Lung (tissue), 12 donors: ENCODE measurements around the gene SPATA32. TPM values are rescaled to one million over a fixed set of nuclear protein-coding genes. Genes with fewer than 3 reads are reported as not detected.

Source experiments
- ATAC-seq: fragments of 200-7000 bp; cut with Tn5 transposase; one replicate; pipeline ENCODE4 v1.9.1; 2020; ENCODE audit warnings: moderate number of reproducible peaks; ENCODE audit not compliant: insufficient read depth, low FRiP score
- DNase-seq, 3 donors: peaks; one replicate each; pipeline ENCODE4 v3.0.0-alpha.2; 2013 to 2017
- H3K27ac ChIP-seq, 2 donors: one replicate each; pipeline ENCODE4 v1.5.1; 2013; ENCODE audit warnings: mild to moderate bottlenecking in 2 of 2, moderate library complexity in 2 of 2, control low read depth in 1 of 2, inconsistent platforms in 1 of 2, low read depth in 1 of 2, low read length in 1 of 2
- H3K27me3 ChIP-seq, 3 donors: one replicate each; pipeline ENCODE4 v1.5.1; 2013; ENCODE audit warnings: low read length in 2 of 3; ENCODE audit not compliant: control insufficient read depth in 3 of 3, insufficient read depth in 3 of 3
- H3K36me3 ChIP-seq, 4 donors: one replicate each; pipeline ENCODE4 v1.5.1; 2013; ENCODE audit warnings: low read length in 4 of 4, mild to moderate bottlenecking in 1 of 4, moderate library complexity in 1 of 4; ENCODE audit not compliant: control insufficient read depth in 4 of 4, insufficient read depth in 4 of 4
- H3K4me1 ChIP-seq, 5 donors: one replicate each; pipeline ENCODE4 v1.5.1; 2013; ENCODE audit warnings: low read length in 5 of 5, mild to moderate bottlenecking in 2 of 5, moderate library complexity in 1 of 5; ENCODE audit not compliant: control insufficient read depth in 5 of 5, insufficient read depth in 5 of 5
- H3K4me3 ChIP-seq: one replicate; pipeline ENCODE4 v1.5.1; 2013; ENCODE audit warnings: mild to moderate bottlenecking, control low read depth, moderate library complexity
- H3K9ac ChIP-seq, 2 donors: one replicate each; pipeline ENCODE4 v1.5.1; 2013; ENCODE audit warnings: low read length in 2 of 2, control low read depth in 1 of 2; ENCODE audit not compliant: insufficient read depth in 1 of 2
- H3K9me3 ChIP-seq, 4 donors: one replicate each; pipeline ENCODE4 v1.5.1; 2013; ENCODE audit warnings: low read length in 3 of 4, mild to moderate bottlenecking in 1 of 4, moderate library complexity in 1 of 4; ENCODE audit not compliant: control insufficient read depth in 4 of 4, insufficient read depth in 3 of 4
- WGBS, 2 donors: extraction: QIAGEN DNeasy Blood & Tissue Kit; methylation state at CpG; one replicate each; pipeline ENCODE4 v1.1.7; 2013; 5-methylcytosine and 5-hydroxymethylcytosine counted together
- polyA plus RNA-seq, 2 donors: library from polyadenylated mRNA; stranded (reverse); fragments of 200-250 nt; gene quantifications; one replicate each; pipeline ENCODE4 v1.2.1, GENCODE V29; 2013
- total RNA-seq, 2 donors: library from RNA; depleted of rRNA in 1 of 2; stranded (reverse); fragments of >200 nt in 1 of 2; gene quantifications; one replicate each; pipeline ENCODE4 v1.2.1, GENCODE V29; 2014 to 2021
- TF ChIP-seq, protein P1 (sequence below): IDR thresholded peaks from 2 replicates; pipeline ENCODE4 v1.5.1; 2012; ENCODE audit warnings: mild to moderate bottlenecking; ENCODE audit errors: control extremely low read depth, extremely low read depth
- donor health status: control.
- donor health status: control.
- donor health status: Bipolar disorder and iron deficiency.
- donor health status: healthy.
- donor health status: DM: yes; HTN: yes; CAD: no.

Gene SPATA32
- total and polyA plus RNA-seq, 4 donors = 0.08 to 0.40 (median 0.21) TPM; not detected in 1

DNA sequence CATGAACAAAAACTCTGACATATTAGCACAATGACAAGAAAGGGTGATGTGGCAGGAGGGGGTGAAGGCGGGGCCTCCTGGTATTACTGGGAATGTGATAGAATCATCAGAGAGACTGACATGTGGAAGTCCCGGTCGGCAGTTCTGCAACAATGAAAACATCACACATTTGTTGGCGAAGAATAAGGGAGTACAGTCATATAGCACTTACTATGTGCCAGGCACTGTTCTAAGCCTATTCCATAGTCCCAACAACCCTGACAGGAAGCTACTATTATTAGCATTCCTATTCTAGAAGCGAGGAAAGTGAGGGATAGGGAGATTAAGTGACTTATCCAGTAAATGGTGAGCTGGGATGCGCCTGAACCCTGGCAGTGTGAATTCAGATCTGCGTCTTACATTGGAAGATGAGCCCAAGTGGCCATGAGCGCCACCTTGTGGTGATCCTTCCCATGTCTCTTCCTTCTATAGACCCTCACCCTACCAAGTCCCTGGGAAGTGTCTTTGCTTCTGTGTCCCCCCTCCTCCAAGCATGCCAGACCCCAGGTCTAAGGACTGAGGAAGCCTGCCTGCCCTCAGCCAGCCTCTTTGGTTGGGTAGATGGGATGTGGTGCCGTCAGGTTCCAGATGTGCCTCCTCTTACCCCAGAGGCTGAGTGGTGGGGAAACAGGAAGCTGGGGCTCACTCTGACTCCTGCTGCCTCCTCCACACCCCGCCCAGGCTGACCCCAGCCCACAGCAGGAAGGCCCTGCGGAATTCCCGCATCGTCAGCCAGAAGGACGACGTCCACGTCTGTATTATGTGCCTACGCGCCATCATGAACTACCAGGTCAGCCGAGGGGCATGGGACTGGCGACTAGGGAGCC lies 26.2 kb downstream of the SPATA32 start:
- peak; percentile 52 for ATAC-seq

DNA sequence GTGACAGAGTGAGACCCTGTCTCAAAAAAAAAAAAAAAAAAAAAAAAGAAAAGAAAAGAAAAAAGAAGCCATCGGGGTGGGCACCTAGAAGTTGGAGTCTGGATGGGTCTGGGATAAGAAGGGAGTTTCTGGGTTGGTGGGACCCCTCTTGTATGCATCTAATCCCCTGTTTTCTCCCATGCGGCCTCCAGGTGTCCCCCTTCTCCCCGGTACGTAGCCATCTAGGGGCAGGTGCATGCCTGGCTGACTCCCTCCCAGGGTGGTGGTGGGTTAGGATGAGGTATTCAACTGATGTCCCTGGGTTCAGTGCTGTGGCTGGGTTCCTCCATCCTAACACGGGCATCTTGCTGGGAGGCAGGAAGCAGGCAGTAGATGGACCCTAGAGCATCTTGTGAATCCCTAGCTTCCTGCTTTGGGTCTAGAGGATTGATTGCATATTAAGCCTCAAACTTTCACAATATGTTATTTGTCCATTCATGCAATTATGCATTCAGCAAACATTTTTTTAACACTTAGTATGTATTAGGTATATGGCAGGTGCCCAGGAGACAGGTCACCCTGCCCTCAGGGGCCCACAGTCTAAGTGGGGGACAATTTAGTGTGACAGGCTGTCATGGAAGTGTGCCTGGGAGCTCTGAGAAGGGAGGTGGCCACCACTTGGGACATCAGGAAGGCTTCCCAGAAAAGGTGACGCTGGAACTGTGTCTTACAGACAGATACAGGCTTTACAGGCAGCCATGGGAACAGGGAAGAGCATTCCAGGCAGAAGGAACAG lies 27.1 kb downstream of the SPATA32 start:
- no peak for DNase-seq
- no peak for ATAC-seq
- peaks cover 0 to 13% (median 0%) of the 10 kb centered on the region in 5 donors for H3K4me1 ChIP-seq
- TF ChIP-seq, protein P1, sequence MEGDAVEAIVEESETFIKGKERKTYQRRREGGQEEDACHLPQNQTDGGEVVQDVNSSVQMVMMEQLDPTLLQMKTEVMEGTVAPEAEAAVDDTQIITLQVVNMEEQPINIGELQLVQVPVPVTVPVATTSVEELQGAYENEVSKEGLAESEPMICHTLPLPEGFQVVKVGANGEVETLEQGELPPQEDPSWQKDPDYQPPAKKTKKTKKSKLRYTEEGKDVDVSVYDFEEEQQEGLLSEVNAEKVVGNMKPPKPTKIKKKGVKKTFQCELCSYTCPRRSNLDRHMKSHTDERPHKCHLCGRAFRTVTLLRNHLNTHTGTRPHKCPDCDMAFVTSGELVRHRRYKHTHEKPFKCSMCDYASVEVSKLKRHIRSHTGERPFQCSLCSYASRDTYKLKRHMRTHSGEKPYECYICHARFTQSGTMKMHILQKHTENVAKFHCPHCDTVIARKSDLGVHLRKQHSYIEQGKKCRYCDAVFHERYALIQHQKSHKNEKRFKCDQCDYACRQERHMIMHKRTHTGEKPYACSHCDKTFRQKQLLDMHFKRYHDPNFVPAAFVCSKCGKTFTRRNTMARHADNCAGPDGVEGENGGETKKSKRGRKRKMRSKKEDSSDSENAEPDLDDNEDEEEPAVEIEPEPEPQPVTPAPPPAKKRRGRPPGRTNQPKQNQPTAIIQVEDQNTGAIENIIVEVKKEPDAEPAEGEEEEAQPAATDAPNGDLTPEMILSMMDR = no peak
- no peak overlapping the region for H3K9ac ChIP-seq
- H3K27ac ChIP-seq = no peak overlapping the region
- 32 to 40% methylated on average over 6 of the region's 6 CpGs for WGBS, 2 donors
- peaks cover 0 to 4% (median 2%) of the 10 kb centered on the region in 3 donors for H3K27me3 ChIP-seq
- H3K9me3 ChIP-seq = no peaks in the 10 kb centered on the region
- H3K4me3 ChIP-seq = no peak overlapping the region
- peaks cover 0 to 17% (median 0%) of the 10 kb centered on the region in 4 donors for H3K36me3 ChIP-seq

More for the DNA sequence above, 26.2 kb downstream of the SPATA32 start:
- peaks cover 0 to 6% (median 2%) of the 10 kb centered on the region in 3 donors for H3K27me3 ChIP-seq
- 53 to 55% methylated on average over 20 of the region's 20 CpGs for WGBS, 2 donors
- no peak overlapping the region for H3K27ac ChIP-seq
- no peak overlapping the region for H3K4me3 ChIP-seq
- H3K36me3 ChIP-seq = peaks cover 0 to 19% (median 0%) of the 10 kb centered on the region in 4 donors
- no peak overlapping the region for H3K9ac ChIP-seq
- H3K9me3 ChIP-seq = no peaks in the 10 kb centered on the region
- TF ChIP-seq, protein P1 = peak; percentile 56
- H3K4me1 ChIP-seq = peaks cover 0 to 9% (median 0%) of the 10 kb centered on the region in 5 donors
- DNase-seq = peak; percentile 69 to 78 (median 71)

DNA sequence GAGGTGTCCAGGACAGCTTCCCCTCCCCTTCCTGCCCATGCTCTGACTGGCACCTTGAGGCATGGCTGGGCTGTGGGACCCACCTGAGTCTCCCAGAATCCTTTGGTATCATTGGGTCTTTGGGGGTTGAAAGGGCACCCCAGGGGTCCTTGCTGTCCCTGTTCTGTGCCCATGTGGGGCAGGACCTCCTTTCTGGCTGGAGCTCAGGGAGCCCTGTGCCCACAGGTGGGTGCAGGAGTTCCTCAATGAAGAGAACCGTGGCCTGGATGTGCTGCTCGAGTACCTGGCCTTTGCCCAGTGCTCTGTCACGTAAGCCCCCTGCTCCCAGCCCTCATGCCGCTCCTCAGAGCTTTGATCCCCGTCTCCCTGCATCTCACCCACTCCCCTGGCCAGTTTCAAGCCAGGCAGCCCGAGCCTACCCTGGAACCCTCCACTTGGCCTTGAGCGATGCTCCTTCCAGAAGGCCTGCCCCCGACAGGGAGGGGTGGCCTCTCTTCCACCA lies 28.4 kb downstream of the SPATA32 start:
- no peak overlapping the region for H3K9ac ChIP-seq
- TF ChIP-seq, protein P1 = no peak
- no peak overlapping the region for H3K27ac ChIP-seq
- H3K36me3 ChIP-seq = peaks cover 0 to 12% (median 0%) of the 10 kb centered on the region in 4 donors
- DNase-seq (no peak), ATAC-seq (no peak)
- H3K4me1 ChIP-seq = peaks cover 0 to 26% (median 8%) of the 10 kb centered on the region in 5 donors
- peaks cover 0 to 4% (median 2%) of the 10 kb centered on the region in 3 donors for H3K27me3 ChIP-seq
- H3K4me3 ChIP-seq = no peak overlapping the region
- H3K9me3 ChIP-seq = no peaks in the 10 kb centered on the region
- 81 to 83% methylated on average over 8 of the region's 8 CpGs for WGBS, 2 donors
